SIG-M5 treated with dmso at 0.1 percent for 504 hours (cell line): ENCODE data around the gene KRT8.

Experiments used
- DNase-seq: peaks from one replicate; lab custom pipeline; 2025; ENCODE audit not compliant: unreplicated experiment; lab: John Stamatoyannopoulos, UW

KRT8 gene

DNA sequence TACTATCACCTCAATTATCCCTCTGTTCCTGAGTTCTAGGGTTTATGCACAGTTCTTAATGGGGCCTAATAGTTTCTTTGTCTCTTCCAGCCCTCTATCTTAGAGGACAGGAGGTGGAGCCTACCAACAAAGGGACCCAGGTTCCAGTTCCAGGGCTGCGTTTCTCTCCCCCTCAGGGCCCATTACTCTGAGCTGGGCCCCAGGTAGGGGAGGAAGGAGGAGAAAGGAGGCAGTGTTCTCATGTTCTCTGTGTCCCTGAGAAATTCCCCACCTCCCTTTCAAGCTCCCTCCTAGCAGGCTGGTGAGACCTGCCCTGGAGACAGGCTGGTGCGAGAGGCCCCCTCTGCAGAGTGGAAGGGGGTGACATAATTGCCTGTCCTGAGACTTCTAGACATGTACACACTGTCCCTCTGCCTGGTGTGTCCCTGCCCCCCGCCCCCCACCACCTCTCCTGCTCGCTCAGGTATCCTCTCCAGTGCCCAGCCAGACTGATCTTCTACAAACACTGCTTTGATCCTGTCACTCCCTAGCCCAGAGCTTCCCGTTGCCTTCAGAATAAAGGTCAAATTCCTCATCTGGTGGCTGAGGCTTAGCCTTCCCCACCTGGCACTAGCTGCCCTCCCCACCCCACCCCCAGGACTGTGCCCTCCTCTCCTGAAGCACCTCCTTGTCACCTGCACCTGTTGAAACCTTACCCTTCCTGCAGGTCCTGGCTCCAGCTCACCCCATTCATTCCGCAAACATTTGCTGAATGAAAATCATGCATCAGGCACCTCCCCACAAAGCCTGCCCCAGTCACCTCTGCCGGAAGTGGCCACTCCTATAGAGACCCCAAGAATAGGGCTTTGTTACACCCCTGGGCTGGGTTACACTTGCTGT lies 21.1 kb upstream of the KRT8 start:
- peak; percentile 83 for DNase-seq

DNA sequence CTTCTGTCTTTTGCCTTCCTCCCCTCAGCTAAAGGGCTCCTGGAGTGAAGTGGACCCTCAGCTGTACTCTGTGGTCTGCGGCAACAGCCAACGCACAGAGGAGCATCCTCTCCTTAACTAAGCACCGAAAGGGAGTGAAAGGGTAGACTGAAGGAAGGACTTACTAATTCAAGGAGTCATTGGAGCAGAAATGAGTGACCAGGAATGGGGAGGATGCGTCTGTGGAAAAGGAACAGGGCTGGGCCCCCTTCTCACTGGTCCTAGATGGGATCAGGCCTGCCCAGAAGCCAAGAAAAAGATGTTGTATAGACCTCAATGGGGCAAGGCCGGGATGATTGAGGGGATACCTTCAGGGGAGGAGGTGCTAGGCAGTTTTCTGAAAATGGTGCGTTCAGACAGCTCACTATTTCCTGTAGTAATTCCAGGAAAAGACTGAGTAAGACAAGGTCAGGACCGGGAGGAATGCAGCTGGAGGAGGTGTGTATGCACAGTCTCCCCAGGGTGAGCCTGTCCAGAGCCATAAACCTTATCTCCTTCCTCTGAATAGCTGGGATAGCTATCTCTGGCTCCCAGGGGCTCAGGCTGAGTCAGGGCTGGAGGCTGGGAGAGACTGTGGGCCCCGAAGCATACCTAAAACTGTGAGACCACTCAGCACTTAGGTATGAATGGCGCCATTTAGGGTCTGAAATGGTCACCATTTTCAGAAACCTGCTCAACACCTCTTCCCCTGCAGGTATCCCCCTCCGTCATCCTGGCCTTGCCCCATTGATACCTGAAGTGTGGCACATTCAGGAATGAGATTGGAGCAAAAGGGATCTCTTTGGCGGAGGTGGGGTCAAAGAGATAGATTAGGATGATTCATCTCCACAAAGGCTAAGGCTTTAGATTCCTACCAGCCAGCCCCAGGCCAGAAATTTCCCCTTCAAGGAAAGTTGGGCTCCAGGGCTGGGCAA lies 20.2 kb upstream of the KRT8 start:
- DNase-seq, result no peak

DNA sequence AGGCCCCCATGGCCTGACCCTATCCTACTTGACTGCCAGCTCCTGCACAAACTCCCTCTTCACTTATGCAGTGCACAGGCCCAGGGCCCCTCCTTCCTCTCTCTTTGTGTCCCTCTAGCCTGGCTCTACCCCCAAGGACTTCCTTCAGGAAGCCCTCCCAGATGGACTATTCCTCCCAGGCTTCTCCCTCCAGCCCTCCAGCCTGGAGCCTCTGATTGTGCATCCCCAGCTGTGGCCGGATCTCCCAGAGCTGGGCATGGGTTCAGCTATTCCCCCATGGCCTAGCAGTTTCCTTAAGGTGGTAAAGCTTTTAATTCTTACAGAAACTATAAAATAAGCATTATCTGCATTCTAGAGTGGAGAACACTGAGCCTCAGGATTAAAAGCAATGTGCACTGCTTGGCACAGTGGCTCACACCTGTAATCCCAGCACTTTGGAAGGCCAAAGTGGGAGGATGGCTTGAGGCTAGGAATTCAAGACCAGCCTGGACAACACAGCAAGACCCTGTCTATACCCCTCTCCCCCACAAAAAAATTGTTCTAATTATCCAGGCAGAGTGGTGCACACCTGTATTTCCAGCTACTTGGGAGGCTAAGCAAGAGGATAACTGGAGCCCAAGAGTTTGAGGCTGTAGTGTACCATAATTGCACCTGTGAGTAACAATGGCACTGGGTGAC lies 16.8 kb upstream of the KRT8 start:
- DNase-seq, result no peak

DNA sequence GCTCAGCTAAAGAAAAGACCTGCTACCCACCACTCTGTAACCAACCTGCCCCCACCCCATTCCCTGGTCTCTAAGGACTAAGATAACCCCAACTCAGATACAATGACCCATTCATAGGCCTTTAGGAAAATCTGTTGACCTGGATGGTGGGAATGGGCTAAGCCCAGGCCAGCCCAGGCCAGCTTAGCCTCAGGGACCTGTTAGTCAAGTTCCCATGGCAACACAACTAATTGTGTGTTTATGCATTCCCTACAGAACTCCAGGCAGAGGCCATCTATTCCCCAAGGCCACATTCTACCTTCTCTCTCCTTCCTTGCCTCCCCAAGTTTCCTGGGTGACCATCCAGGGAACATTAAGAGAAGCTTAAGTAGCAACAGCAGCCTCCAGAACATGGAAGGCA lies 16.1 kb upstream of the KRT8 start:
- DNase-seq, result no peak

DNA sequence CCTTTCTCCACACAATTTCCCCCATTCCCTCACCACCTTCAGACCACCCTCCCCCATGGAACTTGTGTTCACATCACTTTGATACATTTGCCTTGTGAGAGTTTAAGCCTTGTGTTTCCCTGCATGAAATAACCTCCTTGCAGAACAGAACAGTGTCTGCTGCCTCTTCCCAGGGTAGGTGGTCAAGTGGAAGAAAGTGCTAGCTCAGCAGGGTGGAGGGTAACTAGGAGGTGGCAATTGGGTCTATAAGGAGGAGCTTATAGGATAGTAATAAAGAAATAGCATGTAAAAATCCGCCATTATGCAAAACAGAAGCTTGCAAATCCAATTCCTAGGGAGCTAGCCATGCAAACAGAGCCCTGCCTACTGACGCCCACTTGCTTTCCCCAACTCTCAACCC lies 13.9 kb upstream of the KRT8 start:
- DNase-seq, result no peak

DNA sequence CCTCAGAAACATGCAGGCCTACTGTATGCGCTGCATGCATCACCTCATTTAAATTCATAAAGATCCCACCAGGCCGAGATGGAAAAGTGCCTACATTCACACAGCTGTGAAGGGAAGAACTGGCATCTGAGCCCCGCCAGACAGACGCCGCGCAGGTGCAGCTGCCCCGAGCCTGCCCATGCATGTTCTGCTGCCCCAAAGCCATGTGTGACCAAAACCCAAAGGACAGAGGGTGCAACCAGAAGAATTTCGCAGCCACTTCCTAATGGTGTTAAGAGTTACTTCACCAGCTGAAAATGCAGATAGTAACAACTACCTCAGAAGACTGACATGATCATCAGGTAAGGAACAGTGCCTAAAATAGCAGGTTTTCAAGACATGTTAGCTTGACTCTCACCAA lies 13.5 kb upstream of the KRT8 start:
- DNase-seq, result no peak

DNA sequence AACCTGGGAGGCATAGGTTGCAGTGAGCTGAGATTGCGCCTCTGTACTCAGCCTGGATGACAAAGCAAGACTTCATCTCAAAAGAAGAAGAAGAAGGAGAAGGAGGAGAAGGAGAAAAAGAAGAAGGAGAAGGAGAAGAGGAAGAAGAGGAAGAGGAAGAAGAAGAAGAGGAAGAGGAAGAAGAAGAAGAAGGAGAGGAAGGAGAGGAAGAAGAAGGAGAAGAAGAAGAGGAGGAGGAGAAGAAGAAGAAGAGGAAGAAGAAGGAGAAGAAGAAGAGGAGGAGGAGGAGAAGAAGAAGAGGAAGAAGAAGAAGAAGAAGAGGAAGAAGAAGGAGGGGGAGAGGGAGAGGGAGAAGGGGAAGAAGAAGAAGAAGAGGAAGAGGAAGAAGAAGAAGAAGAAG lies 12.9 kb upstream of the KRT8 start:
- DNase-seq, result no peak

DNA sequence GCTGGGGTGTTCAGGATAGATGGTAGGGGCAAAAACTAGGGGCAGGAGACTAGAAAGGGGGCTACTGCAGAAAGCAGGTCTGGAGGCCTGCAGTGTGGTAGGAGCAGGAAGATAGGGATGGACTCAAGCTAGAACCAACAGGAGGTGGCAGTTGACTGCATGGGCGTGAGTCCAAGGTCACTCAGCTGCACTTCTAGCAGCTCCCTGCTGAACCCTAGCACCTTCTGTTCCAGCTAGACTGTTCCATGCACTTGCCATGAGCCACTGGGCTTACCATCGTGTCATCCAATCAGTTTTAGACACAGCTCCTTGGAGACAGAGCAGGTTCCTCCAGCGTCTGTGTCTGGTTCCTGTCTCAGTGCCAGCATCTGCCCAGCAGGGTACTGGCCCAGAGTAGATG lies 11.3 kb upstream of the KRT8 start:
- no peak for DNase-seq

DNA sequence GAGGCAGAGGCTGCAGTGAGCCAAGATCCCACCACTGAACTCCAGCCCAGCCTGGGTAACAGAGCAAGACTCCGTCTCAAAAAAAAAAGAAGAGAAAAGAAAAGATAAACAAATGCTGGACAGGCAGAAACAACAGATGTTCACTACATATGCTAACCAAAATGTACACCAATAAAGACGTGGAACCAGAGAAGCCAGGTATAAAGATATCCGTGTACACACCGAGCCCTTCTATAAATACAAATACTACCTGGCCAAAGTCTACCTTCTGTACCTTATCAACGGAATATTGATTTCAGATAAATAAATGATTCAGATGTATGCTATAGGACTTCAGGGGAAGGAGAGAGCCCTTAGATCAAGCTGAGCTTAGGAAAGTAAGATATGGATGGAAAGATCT lies 10.8 kb upstream of the KRT8 start:
- no peak for DNase-seq

DNA sequence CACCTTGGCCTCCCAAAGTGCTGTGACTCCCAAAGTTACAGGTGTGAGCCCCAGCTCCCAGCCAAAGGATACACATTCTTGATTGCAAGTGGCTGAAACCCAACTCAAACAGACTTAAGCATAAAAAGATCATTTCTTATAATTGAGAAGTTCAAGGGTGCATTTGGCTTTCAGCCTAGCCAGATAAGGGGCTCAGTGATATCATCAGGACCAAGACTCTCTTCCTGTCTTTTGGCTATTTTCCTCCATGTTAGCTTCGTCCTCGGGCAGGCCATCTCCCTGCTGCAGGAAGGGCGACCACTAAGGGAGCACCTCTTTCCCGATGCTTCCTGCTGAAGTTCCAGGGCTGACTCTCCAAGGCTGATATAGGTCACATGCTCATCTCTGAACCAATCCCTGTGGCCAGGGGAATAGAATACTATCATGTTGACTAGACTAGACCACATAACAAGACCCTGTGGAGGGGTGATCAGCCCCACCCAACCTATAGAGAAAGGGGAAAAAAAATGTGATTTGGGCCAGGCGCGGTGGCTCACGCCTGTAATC lies 9.8 kb upstream of the KRT8 start:
- DNase-seq, result no peak

DNA sequence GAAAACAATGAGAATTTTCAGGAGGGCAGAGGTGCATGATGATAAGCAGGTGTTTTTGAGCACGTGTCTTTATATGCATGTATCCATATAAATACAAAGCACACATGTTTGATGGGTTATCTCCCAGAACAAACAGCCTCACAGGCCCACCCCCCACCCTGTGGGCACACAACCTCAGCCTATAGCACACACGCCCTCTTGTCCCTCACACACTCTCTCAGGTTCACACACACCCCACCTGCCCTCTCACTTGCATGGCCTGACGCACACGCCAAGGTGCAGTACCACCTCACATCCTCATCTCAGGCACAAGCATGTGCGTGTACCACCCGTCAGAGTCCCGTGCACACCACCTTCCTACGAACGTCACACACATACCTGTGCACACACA lies 8.6 kb upstream of the KRT8 start:
- DNase-seq, result no peak

DNA sequence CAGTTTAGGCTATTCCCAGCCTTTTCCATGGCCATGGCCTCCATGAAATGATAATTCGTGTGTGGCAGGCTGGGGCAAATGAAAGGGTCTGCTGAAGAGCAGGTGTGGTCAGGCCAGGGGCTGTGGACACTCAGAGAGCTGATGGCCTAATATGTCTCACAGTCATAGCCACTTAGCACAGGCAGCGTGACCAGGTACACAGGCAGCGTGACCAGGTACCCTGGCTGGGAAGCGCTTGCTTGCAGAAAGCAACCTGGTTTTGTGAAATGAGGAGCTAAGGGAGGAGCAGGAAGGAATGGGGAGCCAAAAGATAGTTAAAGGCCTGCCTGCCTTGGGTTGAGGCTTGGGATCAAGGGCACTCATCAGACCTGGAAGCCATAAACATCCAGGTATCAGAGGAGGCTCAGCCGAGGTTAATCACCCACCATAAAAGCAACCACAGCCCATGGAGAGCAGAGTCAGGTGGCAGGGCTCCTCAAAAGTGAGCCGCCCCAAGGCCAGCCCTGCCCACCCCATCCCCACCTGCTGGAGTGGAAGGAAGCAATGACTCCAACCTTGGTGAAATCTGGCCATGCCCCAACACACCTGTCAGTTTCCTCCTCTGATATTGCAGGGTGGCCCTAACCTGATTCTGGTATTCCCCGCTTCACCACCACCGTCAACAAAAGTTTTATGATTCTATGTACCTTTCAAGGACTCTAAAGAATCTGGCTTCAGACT lies 8.0 kb upstream of the KRT8 start:
- DNase-seq, result no peak

DNA sequence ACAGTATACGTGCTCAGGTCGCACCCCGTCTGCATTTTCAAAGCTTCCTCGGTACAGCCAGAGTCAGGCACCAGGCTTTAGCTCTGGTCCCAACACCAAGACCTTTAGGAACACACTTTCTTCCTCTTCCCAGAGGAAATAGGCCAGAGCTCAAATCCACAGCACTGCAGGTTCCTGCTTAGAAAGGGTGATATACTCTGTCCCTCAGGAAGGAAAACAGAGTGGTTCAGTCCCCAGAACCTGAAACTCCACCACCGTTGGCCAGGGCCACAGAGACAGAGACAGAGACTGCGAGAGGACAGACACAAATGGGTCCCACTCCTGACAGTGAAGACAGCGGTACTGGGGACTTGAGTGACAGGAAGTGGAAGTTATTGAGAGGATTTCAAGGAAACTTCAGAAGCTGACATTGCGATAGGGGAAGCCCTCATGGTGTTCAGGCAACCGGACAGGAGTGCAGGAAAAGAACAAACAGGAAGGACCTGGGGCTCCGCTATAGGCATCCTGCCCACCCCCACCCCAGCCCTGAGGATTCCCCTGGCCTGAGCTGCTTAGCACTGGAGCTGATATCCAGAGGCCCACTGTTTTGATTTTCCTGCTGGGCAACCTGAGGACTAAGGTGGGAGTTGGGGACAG lies 5.5 kb upstream of the KRT8 start:
- DNase-seq, result no peak

DNA sequence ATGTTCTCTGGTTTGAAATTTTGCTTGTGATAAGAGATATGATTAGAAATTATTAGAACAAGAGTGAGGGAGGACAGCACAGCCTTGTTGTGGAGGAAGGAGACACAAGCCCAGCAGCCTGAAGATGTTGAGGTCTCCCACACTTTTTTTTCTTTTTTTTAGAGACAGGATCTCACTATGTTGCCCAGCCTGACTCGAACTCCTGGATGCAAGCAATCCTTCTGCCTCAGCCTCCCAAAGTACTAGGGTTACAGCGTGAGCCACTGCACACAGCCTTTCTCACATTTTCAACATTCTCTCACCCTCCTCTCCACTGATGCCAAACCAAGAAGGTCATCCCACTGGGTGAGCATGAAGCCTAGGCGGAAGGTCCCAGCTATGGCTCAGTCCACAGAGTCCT lies 4.9 kb upstream of the KRT8 start:
- no peak for DNase-seq

DNA sequence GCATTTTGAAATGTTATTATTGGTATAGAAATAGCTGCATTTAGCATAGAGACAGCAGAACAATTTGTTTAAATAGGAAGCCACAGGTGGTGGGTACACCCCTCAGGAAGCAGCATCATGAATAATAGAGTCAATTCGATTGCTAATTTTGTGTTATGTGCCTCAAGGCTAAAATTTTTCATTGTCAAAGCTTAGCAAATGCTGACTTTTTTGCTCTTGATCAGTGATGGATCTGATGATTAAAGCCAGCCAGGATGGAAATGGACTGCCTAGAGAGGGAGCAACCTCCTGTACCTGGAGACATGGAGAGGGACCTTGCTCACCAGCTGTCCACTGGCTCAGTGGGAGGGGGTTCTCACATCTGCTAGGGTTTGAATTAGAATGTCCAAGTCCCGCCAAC lies 4.5 kb upstream of the KRT8 start:
- no peak for DNase-seq

DNA sequence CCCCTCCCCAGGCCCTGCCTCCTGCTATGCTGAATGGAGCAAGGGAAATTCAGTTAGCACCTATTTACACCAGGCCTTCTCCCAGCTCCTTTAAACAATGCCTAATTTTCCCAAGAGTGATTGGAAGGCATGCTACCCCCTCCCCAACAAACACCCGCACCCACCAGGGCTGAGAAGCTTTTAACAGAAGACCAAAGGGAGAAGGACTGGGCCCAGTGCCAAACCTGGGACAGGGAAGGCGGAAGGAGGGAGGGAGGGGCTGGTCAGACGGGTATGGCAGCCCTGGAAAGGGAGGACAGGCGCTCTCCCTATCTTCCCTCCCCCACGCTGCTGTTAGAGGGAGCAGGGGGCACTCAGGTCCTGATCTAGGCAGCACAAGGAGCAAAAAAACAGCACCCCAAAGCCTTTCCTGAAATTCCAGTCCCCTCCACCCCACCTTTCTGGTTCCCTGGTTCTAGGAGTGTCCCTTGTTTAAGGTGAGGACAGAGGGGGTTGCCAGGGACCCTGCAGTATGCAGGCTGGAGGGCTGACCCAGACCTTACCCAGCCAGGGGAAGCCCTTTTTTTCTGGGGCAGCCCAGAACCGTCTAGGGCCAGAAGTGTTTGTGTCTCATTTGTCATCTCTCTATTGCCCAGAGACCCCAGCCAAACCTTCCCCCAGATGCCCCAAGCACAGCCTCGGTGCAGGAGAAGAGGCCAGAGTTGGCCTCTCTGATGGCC lies 2.4 kb upstream of the KRT8 start:
- DNase-seq, result peak; percentile 34

DNA sequence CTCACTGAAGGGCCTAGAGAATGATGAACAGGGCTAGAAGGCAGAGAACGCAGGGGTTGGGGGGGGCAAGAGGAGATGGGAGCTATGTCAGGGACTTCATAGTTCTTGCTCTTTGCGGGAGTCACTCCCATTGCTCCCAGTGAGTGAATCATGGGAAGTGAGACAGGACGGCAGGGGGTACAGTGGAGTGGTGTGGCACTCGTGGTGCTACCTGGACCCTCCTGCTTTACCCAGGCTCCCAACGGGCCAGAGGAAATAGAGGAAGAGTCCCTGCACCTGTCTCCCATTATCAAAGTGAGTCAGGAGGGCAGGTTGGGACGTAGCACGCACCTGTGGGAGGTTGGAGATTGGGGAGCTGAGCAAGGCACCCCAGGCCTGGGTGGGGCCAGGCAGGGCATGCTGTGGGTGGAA lies 1.3 kb upstream of the KRT8 start:
- no peak for DNase-seq

DNA sequence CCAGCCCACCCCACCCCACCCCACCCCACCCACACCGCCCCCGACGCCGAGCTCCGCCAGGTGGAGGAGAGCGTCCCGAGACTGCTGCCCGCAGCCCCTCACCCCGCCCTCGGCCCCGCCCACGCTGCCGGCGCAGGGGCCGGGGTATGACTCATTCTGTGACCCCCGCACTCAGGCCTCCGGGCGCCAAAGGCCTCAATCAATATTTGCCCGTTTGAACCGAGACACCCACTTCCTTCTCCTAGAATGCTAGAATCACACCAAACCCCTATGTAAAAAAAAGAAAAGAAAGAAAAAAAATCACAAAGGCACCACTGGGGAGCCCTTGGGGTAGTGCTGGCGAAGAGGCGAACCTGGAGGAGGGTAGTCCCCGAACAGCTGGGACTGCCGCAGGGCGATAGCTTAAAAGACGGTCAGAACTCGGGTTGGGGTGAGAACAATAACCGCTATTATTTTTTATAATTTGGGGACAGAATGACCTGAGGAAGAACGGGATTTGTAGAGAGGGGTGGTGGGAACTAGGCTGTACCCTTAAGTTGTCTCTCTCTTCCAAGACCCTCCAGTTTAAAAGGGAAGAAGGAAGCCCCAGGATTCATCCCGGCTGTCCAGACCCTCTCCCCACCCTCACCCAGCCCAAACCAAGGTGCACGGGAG lies 894 bp downstream of the KRT8 start:
- DNase-seq, result peak; percentile 49

DNA sequence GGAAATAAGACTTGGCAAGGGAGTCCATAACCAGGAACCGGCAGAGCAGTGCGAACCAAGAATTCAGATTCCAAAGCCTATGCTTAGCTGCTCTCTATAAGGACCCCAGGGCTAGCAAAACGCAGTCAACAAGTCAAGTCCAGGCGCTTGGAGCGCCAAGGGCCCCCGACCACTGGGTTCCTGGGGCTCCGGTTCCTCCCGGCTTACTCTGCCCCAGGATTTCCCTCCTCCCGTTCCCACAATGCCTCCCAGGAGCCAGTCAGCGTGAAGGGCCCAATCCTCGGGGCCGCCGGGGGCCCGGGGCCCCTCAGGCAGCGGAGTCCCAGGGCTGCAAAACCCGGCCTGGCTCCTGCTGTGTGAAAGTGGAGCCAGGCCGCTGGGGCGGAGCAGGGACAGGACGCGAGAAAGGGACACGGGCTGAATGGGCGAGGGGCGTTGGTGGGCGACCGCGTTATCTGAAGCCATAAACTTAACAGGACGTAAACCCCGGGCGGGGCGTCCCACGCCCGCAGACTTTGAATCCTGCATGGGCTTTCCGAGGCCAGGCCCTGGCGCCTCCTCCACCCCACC lies 1.5 kb downstream of the KRT8 start:
- no peak for DNase-seq
